IgD-negative memory B cell (primary cell): ENCODE data around the gene OR10P1. TPM values are rescaled to one million over a fixed set of nuclear protein-coding genes. Genes with fewer than 3 reads are reported as not detected.

ENCODE experiments used
- H3K27ac Mint-ChIP-seq, 3 donors: one replicate each; pipeline ENCODE4 v1.8.0; 2020 to 2022; ENCODE audit warnings: mild to moderate bottlenecking in 3 of 3, mixed read lengths in 3 of 3, moderate library complexity in 1 of 3
- H3K27me3 Mint-ChIP-seq: one replicate; pipeline ENCODE4 v1.8.0; 2021; ENCODE audit warnings: mixed read lengths
- H3K36me3 Mint-ChIP-seq: one replicate; pipeline ENCODE4 v1.8.0; 2020; ENCODE audit warnings: mild to moderate bottlenecking, mixed read lengths
- H3K4me1 Mint-ChIP-seq, 3 donors: one replicate each; pipeline ENCODE4 v1.8.0; 2020 to 2022; ENCODE audit warnings: mixed read lengths in 3 of 3, mild to moderate bottlenecking in 1 of 3
- H3K4me3 Mint-ChIP-seq, 4 donors: one replicate each; pipeline ENCODE4 v1.8.0; 2020 to 2022; ENCODE audit warnings: mild to moderate bottlenecking in 4 of 4, mixed read lengths in 4 of 4, moderate library complexity in 3 of 4
- H3K9me3 Mint-ChIP-seq, 3 donors: one replicate each; pipeline ENCODE4 v1.8.0; 2020 to 2021; ENCODE audit warnings: mixed read lengths in 3 of 3, mild to moderate bottlenecking in 1 of 3
- polyA plus RNA-seq: library from polyadenylated mRNA; unstranded; fragments of 300-500 nt; fragmentation: Illumina TruSeq; gene quantifications from one replicate; pipeline ENCODE4 v1.2.3, GENCODE V29; 2021

The OR10P1 gene
- polyA plus RNA-seq, 1 donor from 2014 or later: not detected

DNA sequence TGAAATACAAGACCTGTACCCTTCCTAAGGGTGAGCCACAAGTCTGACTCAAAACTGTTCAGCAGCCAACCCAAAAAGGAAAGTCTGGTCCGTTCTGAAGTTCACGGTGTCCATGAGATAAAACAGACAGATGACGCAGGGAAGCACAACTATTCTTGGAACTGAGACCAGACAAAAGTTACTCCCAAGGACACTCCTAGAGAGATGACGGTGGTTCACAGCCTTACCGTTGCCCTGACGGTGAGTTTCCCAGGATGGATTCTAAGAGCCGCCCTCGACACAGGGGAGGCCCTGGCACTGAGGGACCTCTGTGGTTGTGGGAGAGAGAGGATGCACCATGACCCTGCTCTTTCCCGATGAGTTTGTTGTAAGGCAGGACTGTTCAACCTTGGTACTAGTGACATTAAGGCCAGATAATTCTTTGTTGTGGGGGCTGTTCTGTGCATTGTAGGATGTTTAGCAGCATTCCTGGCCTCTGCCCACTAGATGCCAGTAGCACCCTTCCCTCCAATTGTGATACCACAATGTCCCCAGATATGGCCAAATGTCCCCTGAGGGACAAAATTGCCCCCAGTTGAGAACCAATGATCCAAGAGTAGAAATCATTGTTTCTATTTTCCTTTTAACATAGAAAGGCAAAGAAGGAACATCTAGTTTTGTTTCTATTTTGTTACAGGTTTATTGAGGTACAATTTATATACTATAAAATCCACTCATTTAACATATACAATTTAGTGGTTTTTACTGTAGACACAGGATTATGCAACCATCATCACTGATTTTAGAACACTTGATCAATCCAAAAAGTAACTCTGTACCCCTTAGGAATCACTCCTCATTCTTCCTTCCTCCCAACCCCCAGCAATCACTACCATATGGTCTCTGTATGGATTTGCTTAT, 23.0 kb downstream of the OR10P1 start:
- no peak overlapping the region for H3K27ac Mint-ChIP-seq
- H3K9me3 Mint-ChIP-seq: no peaks in the 10 kb centered on the region
- no peak overlapping the region for H3K4me3 Mint-ChIP-seq
- H3K4me1 Mint-ChIP-seq: peaks cover 0 to 6% (median 5%) of the 10 kb centered on the region in 3 donors
- H3K36me3 Mint-ChIP-seq: no peaks in the 10 kb centered on the region
- H3K27me3 Mint-ChIP-seq: no peaks in the 10 kb centered on the region

DNA sequence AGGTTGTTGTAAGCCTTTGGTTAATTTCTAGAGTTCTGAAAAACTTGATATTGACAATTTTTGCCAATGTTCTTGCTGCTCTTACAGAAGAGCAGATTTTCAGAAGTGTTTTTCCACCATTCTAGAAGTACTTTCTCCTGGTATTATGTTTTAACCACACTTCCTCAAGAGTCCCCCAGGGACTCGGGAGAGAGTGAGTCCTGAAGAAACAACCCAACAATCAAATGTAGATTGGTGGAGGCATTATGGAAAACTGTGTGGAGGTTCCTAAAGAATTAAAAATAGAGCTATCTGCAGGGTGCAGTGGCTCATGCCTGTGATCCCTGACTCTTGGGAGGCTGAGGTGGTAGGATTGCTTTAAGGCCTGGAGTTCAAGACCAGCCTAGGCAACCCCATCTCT, 26.7 kb downstream of the OR10P1 start:
- Mint-ChIP-seq H3K27me3 (no peaks in the 10 kb centered on the region), H3K9me3 (no peaks in the 10 kb centered on the region), H3K4me1 (peaks cover 0 to 6% (median 0%) of the 10 kb centered on the region in 3 donors), H3K4me3 (no peak overlapping the region), H3K27ac (no peak overlapping the region), H3K36me3 (peaks cover 1% of the 10 kb centered on the region)

DNA sequence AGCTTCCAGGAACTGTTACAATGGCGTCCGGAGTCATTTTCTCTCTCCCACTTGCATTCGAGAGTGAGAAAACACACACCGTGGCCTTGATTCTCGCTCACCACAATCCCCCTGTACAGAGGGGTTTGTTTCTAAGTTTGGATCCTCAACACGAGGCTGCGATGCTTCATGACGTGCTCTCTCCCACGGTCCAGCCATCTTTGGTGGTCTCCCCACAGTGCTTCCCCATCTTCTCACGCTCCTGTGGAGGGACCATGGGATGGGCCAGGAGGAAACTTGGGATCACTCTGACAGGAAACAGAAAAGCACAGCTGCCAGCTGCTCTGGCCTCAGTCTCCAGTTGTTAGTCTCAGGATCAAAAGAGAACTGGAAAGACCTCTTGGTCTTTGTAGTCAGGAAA, 28.1 kb downstream of the OR10P1 start:
- Mint-ChIP-seq H3K27ac (no peak overlapping the region), H3K27me3 (no peaks in the 10 kb centered on the region), H3K4me1 (peaks cover 0 to 5% (median 0%) of the 10 kb centered on the region in 3 donors), H3K36me3 (peaks cover 4% of the 10 kb centered on the region), H3K9me3 (no peaks in the 10 kb centered on the region), H3K4me3 (no peak overlapping the region)

- Mint-ChIP-seq H3K4me1 (peaks cover 0 to 5% (median 0%) of the 10 kb centered on the region in 3 donors), H3K36me3 (peaks cover 4% of the 10 kb centered on the region), H3K27me3 (no peaks in the 10 kb centered on the region), H3K27ac (no peak overlapping the region), H3K4me3 (no peak overlapping the region), H3K9me3 (no peaks in the 10 kb centered on the region)
These were observed 29.8 kb downstream of the OR10P1 start for GRCh38 chr12:55666508-55666907.

DNA sequence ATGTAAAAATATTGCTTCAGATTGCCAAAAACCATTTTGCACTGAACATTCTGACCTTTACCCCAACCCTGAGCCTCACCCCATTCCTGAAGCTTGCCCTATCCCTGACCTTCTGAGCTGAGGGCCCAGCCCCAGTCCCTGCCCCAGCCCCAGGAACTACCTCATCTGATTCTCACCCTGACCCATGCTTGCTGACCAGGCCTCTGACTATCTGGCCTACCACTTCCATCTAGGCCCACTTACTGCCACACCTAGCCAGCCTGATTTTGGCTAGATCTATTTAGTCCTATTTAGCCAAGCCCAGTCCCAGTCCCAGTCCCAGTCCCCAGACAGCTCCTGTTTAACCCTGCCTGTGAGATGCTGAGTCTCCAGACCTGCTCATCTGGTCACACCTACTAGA, 33.6 kb downstream of the OR10P1 start:
- no peaks in the 10 kb centered on the region for H3K27me3 Mint-ChIP-seq
- H3K27ac Mint-ChIP-seq: peak overlapping the region in 2 of 3 donors; percentile 47 to 60
- H3K4me1 Mint-ChIP-seq: peaks cover 7 to 19% (median 14%) of the 10 kb centered on the region in 3 donors
- H3K9me3 Mint-ChIP-seq: peaks cover 0 to 6% (median 3%) of the 10 kb centered on the region in 3 donors
- peaks cover 2% of the 10 kb centered on the region for H3K36me3 Mint-ChIP-seq
- H3K4me3 Mint-ChIP-seq: peak overlapping the region in 1 of 4 donors; percentile 38

DNA sequence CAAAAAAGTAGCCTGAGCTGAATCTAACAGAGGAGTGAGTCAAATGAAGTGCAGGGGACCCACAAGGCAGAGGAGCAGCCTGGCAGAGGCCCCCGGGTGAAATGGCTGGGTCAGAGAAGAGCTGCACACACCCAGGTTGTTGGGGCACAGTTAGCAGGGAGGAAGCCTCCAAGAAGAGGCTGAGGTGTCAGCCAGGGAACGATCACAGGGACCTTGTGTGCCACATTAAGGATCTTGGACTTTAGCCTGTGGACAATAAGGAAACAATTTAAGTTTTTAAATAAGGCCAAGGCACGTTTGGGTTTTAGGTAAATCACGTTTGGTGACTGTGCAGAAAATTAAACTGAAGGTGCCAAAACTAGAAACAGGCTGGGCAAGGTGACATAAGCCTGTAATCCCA, 35.1 kb downstream of the OR10P1 start:
- Mint-ChIP-seq H3K27ac (peak overlapping the region in 1 of 3 donors; percentile 23), H3K9me3 (peaks cover 0 to 6% (median 3%) of the 10 kb centered on the region in 3 donors), H3K36me3 (peaks cover 4% of the 10 kb centered on the region), H3K4me1 (peaks cover 7 to 19% (median 11%) of the 10 kb centered on the region in 3 donors), H3K4me3 (peak overlapping the region in 1 of 4 donors; percentile 63), H3K27me3 (no peaks in the 10 kb centered on the region)

DNA sequence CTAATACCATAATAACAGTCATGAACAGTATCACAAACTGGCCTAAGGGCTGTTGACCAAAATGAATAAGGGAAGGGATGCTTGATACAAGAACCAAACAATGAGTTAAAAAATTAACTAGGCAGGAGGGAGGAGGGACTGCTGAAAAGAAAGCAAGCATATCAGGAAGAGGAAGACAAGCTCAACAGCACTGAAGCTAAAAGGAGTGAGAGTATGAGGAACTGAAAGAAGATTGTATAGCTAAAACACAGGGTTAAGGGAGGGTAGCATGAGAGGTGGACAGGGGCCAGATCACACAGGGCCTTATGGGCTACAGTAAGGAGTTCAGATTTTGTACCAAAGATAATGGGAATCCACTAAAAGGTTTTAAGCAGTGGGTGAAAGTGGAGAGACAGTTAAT, 36.9 kb downstream of the OR10P1 start:
- Mint-ChIP-seq H3K4me3 (peak overlapping the region in 3 of 4 donors; percentile 26 to 63 (median 43)), H3K27me3 (no peaks in the 10 kb centered on the region), H3K9me3 (peaks cover 0 to 6% (median 3%) of the 10 kb centered on the region in 3 donors), H3K27ac (peak overlapping the region; percentile 2 to 95 (median 73)), H3K4me1 (peaks cover 7 to 19% (median 11%) of the 10 kb centered on the region in 3 donors), H3K36me3 (peaks cover 4% of the 10 kb centered on the region)

DNA sequence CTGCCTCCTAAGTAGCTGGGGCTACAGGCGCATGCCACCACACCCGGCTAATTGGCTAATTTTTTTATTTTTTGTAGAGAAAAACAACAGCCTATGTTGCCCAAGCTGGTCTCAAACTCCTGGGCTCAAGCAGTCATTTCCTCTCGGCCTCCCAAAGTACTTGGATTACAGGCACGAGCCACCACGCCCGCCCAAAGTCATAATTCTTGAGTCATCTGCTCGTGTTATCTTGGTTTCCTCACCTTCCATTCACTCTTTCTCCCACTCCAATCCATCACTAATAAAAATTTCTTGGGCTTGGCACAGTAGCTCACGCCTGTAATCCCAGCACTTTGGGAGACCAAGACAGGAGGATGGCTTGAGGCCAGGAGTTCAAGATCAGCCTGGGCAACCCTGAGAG, 39.0 kb downstream of the OR10P1 start:
- peaks cover 1% of the 10 kb centered on the region for H3K36me3 Mint-ChIP-seq
- peaks cover 10 to 19% (median 11%) of the 10 kb centered on the region in 3 donors for H3K4me1 Mint-ChIP-seq
- H3K9me3 Mint-ChIP-seq: peaks cover 0 to 6% (median 3%) of the 10 kb centered on the region in 3 donors
- H3K27me3 Mint-ChIP-seq: peaks cover 2% of the 10 kb centered on the region
- peak overlapping the region in 1 of 4 donors; percentile 63 for H3K4me3 Mint-ChIP-seq
- no peak overlapping the region for H3K27ac Mint-ChIP-seq

DNA sequence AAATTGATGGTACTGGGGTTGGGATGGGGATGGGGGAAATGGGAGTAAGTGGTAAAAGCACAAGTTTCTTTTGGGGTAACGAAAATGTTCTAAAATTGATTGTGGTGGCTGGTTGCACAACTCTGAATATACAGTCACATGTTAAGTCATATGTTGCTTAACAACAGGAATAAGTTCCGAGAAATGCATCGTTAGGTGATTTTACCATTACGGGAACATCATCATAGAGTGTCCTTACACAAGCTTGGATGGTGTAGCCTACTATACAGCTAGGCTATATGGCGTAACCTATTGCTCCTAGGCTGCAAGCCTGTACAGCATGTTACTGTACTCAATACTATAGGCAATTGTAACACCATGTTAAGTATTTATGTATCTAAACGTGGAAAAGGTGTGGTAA, 40.0 kb downstream of the OR10P1 start:
- H3K4me3 Mint-ChIP-seq: no peak overlapping the region
- no peak overlapping the region for H3K27ac Mint-ChIP-seq
- peaks cover 1% of the 10 kb centered on the region for H3K36me3 Mint-ChIP-seq
- H3K4me1 Mint-ChIP-seq: peaks cover 15 to 26% (median 18%) of the 10 kb centered on the region in 3 donors
- H3K27me3 Mint-ChIP-seq: peaks cover 3% of the 10 kb centered on the region
- peaks cover 0 to 6% (median 3%) of the 10 kb centered on the region in 3 donors for H3K9me3 Mint-ChIP-seq

GRCh38 chr12:55679691-55680090, 43.0 kb downstream of the OR10P1 start:
- Mint-ChIP-seq H3K27ac (no peak overlapping the region), H3K4me1 (peaks cover 19 to 22% (median 19%) of the 10 kb centered on the region in 3 donors), H3K27me3 (peaks cover 7% of the 10 kb centered on the region), H3K9me3 (peaks cover 0 to 2% (median 0%) of the 10 kb centered on the region in 3 donors), H3K36me3 (peaks cover 1% of the 10 kb centered on the region), H3K4me3 (no peak overlapping the region)

GRCh38 chr12:55681142-55682077, 44.7 kb downstream of the OR10P1 start:
- Mint-ChIP-seq H3K36me3 (no peaks in the 10 kb centered on the region), H3K4me3 (peak overlapping the region; percentile 15 to 78 (median 49)), H3K9me3 (no peaks in the 10 kb centered on the region), H3K4me1 (peaks cover 19 to 20% (median 19%) of the 10 kb centered on the region in 3 donors), H3K27ac (no peak overlapping the region), H3K27me3 (peaks cover 7% of the 10 kb centered on the region)

DNA sequence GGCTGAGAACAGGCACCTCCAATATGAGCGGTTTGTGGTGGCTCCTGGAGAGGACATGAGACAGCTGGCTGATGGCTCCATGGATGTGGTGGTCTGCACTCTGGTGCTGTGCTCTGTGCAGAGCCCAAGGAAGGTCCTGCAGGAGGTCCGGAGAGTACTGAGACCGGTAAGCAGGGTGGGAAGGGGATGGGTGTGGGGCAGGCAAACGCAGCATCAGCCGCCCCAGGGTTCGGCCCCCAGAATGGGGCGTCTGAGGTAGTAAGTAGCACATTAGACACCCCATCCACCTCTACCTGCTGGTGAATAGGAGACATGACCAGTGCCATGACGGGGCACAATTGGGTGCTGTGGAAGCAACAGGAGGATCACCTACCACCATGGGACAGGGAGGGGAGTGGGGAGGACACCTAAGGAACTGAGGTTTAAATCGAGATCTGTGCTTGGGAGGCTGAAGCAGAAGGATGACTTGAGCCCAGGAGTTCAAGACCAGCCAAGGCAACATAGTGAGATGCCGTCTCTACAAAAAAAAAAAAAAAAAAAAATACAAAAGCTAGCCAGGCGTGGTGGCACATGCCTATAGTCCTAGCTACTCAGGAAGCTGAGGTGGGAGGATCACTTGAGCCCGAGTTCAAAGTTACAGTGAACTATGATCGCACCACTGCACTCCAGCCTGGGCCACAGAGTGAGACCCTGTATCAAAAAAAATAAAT, 45.5 kb downstream of the OR10P1 start:
- H3K27ac Mint-ChIP-seq: no peak overlapping the region
- peaks cover 7% of the 10 kb centered on the region for H3K27me3 Mint-ChIP-seq
- peak overlapping the region; percentile 15 to 78 (median 49) for H3K4me3 Mint-ChIP-seq
- no peaks in the 10 kb centered on the region for H3K36me3 Mint-ChIP-seq
- H3K9me3 Mint-ChIP-seq: no peaks in the 10 kb centered on the region
- peaks cover 19 to 20% (median 19%) of the 10 kb centered on the region in 3 donors for H3K4me1 Mint-ChIP-seq

- Mint-ChIP-seq H3K4me3 (no peak overlapping the region), H3K27ac (peak overlapping the region in 1 of 3 donors; percentile 64), H3K9me3 (no peaks in the 10 kb centered on the region), H3K4me1 (peaks cover 19 to 20% (median 19%) of the 10 kb centered on the region in 3 donors), H3K36me3 (no peaks in the 10 kb centered on the region), H3K27me3 (peaks cover 11% of the 10 kb centered on the region)
These were observed 47.0 kb downstream of the OR10P1 start for GRCh38 chr12:55683676-55684075.

DNA sequence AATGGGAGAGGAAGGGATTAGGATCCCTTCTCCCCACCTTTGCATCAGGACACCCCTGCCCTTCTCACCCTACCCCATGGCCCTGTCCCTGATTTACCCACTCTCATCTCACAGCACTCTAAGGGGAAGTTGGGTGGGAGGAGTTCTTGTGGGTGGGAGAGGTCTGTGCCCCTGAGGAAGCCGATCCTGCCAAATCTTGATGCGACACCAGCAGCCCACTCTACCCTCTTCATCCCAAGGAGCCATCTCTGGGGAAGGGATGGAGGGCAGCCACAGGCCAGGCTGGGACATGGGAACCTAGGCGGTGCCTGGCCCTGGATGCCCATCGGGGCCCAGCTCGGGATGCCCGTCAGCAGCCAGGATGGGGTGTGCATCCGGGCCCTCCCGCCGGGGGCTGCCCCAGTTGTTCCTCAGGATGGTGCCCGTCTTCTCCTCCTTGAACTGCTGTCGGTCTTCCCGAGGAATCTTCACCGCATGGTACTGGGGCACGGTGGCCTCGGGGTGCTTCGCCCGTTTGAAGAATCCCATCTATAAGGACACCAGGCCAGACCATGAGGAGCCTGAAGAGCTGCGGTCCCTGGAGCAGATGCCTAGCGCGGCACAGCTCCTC, 48.2 kb downstream of the OR10P1 start:
- no peaks in the 10 kb centered on the region for H3K36me3 Mint-ChIP-seq
- H3K4me1 Mint-ChIP-seq: peaks cover 19 to 20% (median 19%) of the 10 kb centered on the region in 3 donors
- peaks cover 11% of the 10 kb centered on the region for H3K27me3 Mint-ChIP-seq
- H3K4me3 Mint-ChIP-seq: no peak overlapping the region
- H3K27ac Mint-ChIP-seq: no peak overlapping the region
- no peaks in the 10 kb centered on the region for H3K9me3 Mint-ChIP-seq
